HG03045 (cell line): ENCODE results near the gene CD68.
"Not testable (repeated sequence)": the region's sequence is repeated elsewhere in the genome, so short reads cannot be mapped to it uniquely, and the experiment has no call there.

Experiments used
- ATAC-seq: cut with Tn5 transposase; IDR thresholded peaks from one replicate; pipeline ENCODE4 v1.9.1; 2021; ENCODE audit warnings: mild to moderate bottlenecking, moderate library complexity; ENCODE audit not compliant: unreplicated experiment

CD68 gene

DNA sequence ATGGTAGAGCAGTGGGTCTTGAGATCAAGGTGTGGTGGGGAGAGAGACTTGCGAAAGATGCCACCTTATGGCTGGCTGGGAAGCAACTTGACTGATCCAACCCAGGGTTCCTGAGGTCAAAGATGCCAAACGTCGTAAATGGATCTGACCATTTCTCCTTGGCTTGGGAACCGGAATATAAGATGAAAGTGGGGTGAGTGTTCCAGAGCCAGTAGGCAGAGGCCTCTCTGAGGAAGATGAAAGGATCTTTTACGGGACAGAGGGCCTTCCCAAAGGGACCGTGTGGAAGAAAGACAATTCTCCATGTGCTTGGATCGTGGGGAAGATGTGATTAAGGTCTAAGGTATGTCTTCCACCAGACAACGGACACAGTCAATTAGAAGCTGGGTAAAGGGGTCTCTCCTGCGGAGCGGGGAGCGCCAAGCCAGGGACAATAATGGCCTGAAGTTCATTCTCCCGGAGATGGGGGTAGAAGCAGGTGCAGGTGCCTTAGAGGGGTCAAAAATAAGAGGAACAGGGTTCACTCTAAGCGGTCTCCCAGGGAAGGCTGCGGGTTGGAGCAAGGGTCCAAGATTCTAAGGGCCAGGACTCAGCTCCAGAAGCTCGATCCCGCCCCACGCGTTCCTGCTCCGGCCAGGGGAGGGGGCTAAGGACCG lies 34.5 kb downstream of the CD68 start:
- no peak for ATAC-seq

DNA sequence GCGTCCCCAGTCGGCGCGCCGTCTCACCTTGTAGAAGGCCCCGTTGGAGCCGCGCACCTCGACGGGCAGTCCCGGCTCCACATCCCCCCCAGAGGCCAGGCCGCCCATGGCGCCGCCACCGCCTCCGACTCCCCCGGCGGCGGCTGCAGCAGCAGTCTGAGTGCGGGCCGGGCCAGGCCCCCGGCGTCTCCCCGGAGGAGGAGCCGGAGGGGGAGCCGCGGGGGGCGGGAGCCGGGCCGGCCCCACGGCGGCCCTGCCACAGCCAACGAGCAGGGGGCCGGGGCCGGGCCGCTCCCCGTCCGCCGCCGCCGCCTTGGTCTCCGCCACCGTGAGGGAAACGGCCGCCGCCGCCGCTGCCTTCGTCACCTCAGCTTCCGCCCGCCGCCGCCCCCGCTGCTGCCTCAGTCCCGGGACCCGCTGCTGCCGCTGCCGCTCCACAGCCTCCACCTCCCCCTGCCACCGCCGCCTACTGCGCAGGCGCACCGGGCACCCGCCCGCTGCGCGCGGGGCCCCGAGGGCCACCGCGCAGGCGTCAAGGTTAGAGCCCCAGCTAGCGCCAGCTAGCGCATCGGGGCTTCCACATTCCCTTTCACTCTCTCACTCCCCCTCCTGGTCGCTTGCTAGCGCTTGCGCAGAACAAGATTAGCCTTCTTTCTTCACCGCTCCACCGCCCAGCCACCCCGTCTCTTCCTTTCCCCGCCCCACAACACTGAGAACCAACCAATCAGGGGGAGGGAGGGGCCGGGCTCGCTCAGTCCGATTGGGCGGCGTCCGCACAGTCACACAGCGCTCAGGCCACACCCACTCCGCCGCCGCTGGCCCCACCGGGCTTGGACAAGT lies 35.2 kb downstream of the CD68 start, which contains the start of gene FXR2:
Gene FXR2, minus strand, starts transcription at position 473 of the 840 bp plus-strand sequence. Its CDS starts 365 bp downstream, at position 108.
- ATAC-seq, result peak; percentile 84

DNA sequence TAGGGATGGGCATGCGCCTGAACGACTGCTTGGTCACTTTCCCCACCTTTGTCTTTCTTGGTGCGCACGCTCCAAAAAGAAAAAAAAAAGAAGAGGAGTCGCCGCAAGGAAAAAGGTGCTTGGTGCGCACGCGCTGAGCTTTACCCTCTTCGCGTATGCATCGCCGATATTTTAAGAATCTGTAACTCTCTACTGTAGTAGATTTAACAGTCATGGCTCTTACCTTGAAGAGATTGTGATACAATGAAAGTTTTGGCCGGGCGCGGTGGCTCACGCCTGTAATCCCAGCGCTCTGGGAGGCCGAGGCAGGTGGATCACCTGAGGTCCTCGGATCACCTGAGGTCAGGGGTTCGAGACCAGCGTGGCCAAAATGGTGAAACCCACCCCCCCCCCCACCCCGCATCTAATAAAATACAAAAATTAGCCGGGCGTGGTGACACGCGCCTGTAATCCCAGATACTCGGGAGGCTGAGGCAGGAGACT lies 35.9 kb downstream of the CD68 start:
- ATAC-seq, result no peak

DNA sequence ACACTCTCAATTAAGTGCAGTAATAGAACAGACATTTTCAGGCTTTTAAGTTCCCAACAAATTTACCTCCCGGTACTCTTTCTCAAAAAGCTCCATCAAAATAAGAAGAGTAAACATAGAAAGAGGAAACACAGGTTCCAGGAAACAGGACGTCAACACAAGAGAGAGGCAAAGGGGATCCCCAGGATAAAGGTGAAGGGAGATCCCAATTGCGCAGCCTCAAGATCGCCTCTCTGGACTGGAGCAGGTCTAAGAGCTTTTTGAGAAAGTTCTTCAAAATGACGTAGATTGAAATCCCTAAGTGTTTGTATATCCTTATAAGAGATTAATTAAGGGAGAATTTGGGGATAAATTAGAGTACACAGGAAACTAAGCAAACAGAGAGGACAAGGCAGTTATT lies 39.2 kb downstream of the CD68 start:
- ATAC-seq, result no peak

DNA sequence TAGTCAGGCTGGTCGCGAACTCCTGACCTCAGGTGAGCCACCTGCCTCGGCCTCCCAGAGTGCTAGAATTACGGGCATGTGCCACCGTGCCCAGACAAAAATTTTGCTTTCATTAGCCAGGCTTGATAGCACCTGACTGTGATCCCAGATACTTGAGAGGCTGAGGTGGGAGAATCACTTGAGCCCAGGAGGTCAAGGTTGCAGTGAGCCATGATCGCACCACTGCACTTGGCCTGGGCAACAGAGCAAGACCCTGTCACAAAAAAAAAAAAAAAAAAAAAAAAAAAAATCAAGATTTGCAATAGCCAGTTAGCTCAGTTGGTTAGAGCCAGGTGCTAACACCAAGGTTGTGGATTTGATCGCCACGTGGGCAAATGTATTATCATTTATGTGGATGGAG lies 41.4 kb downstream of the CD68 start:
- no peak for ATAC-seq

DNA sequence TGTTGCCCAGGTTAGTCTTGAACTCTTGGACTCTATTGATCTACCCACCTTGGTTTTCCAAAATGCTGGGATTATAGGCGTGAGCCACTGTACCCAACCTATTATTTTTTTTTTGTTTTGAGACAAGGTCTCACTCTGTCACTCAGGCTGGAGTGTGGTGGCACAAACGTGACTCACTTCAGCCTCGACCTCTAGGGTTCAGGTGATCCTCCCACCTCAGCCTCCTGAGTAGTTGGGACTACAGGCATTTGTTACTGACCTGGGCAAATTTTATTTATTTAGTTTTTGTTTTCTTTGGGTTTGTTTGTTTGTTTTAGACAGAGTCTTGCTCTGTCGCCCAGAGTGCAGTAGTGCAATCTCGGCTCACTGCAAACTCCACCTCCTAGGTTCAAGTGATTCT lies 44.2 kb downstream of the CD68 start:
- no peak for ATAC-seq

DNA sequence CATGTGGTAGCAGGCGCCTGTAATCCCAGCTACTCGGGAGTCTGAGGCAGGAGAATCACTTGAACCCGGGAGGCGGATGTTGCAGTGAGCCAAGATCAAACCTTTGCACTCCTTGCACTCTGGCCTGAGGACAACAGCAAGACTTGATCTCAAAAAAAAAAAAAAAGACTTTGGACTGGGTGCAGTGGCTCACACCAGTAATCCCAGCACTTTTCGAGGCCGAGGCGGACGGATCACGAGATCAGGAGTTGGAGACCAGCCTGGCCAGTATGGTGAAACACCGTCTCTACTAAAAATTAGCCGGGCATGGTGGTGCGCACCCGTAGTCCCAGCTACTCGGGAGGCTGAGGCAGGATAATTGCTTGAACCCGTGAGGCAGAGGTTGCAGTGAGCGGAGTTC lies 46.3 kb downstream of the CD68 start:
- ATAC-seq, result not testable (repeated sequence)

DNA sequence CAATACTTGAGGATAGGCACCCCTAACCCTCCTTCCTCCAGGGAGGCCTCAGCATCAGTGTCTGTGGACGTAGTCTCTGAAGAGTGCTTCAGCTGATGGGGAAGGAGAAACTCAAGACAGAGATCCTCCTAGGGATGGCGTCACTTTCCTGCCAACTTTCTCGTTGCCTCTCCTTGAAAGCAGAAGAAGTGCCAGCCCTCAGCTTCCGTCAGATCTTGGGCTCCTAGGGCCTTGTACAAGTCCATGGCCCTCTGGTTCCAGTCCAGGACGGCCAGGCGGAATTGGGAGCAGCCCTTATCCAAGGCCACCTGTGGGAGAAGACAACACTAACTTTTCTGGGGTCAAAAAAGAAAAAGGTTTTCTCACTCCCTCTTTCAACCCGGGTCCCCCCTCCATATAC lies 46.9 kb downstream of the CD68 start:
- no peak for ATAC-seq

DNA sequence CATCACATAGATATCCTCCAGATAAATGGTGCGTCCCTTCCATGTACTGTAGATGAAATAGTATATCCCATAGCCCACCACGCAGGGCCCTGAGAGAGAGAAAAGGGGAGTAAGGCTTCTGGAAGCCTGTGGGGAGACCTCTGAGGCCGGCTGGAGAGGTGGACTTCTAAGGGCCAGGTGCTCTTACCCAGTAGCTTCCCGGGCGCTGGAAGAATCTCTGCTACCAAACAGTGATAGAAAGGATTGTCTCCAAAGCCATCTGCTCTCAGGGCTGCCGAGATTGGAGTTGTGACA lies 47.5 kb downstream of the CD68 start:
- no peak for ATAC-seq

DNA sequence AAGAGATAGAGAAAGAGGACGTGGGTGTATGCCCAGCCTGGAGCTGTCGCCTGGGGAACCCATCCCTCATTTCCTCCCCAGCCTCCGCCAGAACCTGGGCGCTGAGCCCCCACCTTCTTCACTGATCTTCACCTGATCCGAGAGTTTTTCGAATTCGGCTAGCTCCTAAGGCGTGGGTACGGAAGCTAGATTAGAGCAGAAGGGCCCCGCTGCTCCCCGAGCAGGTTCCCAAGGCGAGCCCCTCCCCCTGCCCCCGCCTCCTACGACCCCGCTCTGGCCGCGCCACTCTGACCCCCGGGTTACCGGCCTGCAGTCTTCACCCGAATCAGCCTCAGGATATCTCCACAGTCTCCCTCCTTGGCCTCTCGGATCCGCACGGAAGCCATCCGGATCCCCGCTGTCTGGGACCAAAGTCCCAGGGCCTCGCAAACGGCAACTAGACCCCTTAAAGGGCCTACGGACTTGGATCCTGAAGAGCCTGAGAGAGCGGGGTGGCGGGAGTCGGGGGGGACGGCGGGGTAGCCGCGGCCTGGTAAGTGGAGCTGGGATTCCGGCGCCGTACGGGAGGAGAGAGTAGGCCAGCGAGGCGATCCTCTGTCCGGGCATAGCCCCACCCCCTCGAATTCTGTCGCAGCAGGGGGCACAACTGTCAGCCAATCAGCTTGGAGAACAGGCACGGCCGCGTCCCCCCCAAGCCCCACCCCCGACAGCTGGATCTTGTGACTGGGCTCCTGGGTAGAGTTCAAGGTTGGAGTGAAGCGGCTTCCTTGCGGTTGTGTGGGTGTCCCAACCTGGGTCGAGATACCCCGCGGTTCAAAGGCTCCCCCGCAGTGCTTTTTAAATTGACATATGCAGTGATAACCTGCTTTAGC lies 48.0 kb downstream of the CD68 start, which contains the start of gene SAT2:
Gene SAT2, minus strand, starts transcription at position 572 of the 872 bp plus-strand sequence. Its CDS starts 186 bp downstream, at position 386.
- peak; percentile 88 for ATAC-seq

DNA sequence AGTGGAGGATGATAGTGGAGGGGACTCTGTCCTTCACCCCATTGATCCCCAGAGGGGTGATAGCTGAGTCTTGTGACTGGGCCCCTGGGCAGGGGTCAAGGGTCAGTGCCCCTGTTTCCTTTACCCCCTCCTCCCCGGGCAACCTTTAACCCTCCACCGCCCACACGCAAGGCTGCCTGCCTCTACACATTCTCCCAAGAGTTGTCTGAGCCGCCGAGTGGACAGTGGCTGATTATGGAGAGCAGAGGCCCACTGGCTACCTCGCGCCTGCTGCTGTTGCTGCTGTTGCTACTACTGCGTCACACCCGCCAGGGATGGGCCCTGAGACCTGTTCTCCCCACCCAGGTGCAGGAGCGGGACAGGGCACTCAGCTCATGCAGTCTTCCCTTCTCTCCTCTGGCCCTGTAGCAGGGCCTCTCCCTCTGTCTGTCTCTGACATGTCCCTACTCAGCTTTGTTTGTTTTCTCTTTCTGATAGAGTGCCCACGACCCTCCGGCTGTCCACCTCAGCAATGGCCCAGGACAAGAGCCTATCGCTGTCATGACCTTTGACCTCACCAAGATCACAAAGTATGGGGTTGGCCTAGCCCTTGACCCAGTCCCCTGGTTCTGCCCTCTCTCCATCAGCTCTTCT lies 50.6 kb downstream of the CD68 start, which contains the start of gene SHBG:
Gene SHBG, plus strand, starts transcription at position 197 of the 633 bp plus-strand sequence. Its CDS starts 38 bp downstream, at position 235.
- ATAC-seq, result no peak
